ENCODE data around the gene AKR1C2.

- TF ChIP-seq CTCF (conservative IDR thresholded peaks at IDR 0.05; ENCODE audit: low read length) = no peak
- no peak for TF ChIP-seq EZH2phosphoT487 (IDR thresholded peaks at IDR 0.05; ENCODE audit: borderline replicate concordance, low read depth, low read length)
These were observed 34.4 kb upstream of the AKR1C2 start for GRCh38 chr10:5038101-5038500.
